ENCODE measurements around the gene BMPR1B.
A peak's percentile ranks its signal among the peaks of the same experiment; 100 is the strongest.
"Not testable (repeated sequence)": the region's sequence is repeated elsewhere in the genome, so short reads cannot be mapped to it uniquely, and the experiment has no call there.

The BMPR1B gene

DNA sequence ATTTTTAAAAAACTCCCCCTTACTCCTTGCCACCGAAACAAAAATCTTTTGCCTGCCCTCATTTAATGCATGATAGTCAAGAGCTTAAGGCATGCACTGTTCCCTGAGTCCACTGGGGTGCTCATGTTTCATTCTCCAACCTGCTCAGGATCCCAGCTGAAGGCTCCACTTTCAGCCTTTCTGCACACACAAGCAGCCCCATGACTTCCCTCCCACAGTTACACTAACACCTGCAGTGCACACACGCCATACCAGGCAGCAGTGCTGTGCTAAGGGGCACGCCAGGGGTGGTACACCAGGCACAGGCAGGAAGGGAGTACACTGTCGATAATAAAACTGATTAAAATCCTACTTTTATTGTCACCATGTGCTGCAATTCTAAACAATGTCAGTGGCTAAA lies 385.2 kb downstream of the BMPR1B start:
- DNase-seq (ENCODE audit: low spot score), result no peak

DNA sequence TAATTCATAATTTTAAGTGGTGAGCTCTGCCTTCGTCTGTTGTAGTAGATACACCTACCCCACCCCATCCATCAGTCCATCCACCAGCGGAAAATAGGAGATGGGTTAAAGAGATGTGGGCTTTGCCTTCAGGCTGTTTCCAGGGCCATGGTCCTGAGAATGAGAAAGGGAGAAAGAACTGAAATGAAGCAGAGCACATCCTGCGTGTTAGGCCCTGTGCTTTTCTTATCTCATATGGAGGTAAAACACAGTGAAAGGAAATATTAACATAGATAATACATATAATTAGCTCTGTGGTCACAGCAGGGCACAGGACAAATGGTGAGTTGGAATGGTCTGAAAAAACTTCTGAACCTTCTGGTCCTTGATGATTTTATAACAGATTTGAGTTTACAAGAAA lies 393.5 kb downstream of the BMPR1B start:
- DNase-seq (ENCODE audit: low spot score), result no peak

DNA sequence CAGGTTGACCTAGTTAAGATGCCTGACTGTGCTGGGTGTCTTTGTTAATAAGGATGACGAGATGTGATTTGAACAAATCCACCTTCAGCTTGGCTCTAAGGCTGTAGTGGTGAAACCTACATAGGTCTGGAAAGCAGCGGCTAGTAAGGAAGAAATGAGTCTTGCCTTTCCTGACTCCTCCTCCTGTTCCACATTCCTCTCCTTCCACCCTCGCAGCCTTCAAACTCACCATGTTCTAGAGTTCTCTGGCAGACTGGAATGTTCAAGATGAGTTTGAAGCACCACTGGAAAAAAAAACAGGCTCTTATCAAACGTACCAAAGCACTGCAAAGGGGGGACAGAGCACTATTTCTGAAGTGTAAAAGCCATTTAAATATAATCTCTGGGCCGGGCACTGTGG lies 395.4 kb downstream of the BMPR1B start:
- no peak for DNase-seq (ENCODE audit: low spot score)

DNA sequence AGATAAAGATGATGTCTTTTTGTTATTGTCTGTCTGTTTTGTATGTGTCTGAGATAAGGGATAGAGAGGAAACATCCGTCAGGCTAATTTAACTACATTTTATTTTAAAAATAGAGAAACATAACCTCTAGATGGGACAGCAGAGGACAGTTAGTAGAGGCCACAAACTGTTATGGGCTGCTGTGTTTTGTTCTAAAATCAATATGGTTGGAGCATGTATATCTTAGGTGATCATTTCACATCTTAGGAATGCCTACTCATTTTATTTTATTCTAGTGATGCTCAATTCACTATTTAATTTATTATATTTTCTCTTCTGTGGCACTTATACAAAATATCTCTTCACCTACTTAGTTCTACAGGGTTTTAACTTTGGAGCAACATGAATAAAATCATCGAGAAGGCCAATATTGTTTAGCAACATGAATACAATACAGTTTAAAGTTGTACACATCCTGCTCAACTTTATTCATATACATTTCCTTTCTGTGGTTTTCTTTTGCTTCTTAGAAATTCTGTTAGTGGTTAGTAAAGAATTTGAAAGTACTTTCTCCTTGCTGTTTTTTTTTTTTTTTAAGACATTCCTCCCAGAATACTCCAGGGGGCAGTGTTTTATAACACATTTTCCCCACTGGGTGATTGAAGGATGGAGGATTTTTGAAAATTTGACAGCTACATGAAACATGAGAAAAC lies 398.1 kb downstream of the BMPR1B start:
- DNase-seq (ENCODE audit: low spot score), result peak; percentile 8

DNA sequence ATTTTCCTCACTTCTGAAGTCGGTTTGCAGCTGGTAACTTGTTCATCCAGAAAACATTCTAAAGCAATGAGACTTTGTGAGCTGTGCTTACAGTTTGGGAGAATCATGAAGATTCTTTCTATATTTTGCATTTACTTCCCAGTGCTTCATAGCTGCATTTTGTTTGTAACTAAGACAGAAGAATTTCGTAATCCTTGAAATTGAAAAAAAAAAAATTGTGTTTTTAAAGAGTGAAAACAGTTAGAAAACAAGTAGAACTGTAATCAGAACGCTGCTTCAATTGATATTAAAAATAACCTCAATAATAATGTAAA lies 398.7 kb downstream of the BMPR1B start:
- no peak for DNase-seq (ENCODE audit: low spot score)

DNA sequence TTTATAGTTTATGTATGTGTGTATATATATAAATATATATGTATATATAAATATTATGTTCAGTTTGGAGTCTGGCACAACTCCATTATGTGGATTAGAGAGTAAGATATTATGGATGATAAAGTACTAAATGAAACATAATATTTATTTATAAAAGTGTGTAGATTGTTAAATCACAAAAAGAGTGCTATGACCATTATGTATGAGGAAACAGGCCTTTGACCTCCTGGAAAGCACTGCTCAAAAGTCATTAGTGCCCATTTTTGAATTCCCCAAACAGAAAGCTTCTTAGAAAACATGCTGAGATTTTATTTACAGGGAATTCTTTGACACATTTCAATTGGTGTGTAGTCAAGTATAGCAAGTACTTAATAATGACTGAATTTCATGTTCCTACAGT lies 399.8 kb downstream of the BMPR1B start:
- no peak for DNase-seq (ENCODE audit: low spot score)

DNA sequence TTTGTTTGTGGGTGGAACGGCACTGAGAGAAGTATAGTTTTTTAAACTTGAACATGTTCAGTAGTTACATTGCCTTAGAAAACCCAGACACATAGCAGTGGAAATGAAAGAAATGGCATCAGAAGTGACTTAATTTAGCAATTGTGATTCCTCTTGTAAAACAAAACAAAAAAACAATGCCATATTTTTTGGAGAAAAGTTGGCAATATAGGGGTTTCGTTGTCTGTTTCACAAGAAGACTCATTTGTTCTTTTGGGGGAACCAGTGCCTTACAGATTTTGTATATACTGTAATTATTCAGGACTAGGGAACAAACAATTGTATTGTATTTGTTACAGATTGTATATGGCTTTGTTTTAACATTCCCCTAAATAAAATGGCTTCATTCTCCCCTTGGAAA lies 400.3 kb downstream of the BMPR1B start:
- no peak for DNase-seq (ENCODE audit: low spot score)

DNA sequence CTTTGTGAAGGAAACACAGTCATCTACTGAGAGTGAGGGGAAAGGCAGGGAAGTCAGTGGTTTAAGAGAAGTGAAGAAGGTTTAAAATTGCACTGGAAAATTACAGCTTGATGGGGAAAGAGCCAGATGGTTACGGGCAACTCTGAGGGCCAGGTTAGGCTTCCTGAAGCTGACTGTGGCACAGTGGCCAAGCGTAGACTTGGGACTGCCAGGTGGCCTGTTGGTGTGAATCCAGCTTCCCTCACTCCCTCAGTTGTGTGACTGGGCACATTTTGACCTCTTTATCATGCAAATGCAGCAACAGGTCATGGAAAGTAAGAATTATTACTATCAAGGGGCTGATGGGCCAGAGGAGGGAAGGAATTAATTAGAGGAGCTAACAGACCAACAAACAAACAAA lies 400.9 kb downstream of the BMPR1B start:
- DNase-seq (ENCODE audit: low spot score), result no peak

DNA sequence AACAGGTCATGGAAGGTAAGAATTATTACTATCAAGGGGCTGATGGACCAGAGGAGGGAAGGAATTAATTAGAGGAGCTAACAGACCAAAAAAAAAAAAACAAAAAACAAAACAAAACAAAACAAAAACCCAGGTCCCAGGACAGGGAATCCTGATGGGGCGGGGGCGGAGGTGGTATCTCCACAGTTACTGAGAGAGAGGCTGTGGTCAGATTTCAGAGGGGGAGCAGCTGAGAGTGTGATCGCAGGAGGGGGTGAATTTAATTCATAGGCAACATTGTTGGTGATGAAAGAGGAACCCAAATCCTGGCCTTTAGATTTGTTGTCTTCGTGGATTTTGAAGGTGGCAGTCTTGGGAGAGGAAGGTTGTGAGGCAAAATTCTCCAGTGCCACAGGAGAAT lies 401.6 kb downstream of the BMPR1B start:
- no peak for DNase-seq (ENCODE audit: low spot score)

DNA sequence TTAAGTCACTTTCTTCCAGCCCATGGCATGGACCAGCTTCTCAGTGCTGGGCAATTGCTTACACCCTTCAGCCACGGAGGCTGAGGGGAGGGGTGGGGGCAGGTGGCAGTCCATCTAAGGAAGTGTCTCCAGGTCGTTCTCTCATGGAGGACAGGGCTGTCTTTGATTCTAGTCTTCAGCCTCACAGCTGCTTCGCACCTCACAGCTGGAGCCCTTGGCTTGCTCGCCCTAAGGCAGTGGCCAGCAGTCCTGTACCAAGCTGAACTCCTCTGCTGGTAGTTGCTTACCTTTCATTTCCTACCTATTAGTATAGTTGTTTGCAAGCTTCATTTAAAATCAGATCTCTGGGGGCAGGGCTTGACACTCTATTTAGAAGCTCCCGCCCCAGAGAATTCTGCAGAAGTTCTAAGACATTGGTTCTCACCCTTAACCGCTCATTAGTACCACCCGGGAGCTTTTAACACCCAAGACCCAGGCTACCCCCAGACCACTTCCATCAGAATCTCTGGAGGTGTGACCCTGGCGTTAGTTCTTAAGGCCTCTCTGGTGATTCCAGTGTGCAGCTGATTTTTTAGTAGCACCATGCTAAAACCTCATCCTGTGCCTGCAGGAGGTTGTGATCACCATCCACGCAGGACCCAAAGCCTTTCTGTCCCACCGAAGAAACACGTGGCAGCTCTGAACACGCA lies 404.2 kb downstream of the BMPR1B start:
- DNase-seq (ENCODE audit: low spot score), result no peak

DNA sequence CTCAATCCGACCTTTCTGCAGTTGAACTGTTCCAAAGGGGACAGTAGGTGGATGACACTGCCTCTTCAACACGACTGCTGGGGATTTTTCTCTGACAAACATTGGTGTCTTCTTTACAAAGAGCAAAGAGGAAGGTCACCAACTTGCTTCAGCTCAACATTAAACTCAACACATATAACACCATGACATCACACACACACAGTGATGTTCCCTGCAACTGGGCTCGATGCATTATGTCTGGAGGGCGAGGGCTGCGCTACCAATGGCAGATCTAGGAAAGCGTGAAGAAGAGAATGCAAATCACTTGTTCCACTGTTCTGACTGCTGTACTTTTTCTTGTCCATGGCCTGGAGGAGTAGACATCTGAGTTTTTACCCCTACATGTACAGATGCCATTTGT lies 405.1 kb downstream of the BMPR1B start:
- DNase-seq (ENCODE audit: low spot score), result no peak

DNA sequence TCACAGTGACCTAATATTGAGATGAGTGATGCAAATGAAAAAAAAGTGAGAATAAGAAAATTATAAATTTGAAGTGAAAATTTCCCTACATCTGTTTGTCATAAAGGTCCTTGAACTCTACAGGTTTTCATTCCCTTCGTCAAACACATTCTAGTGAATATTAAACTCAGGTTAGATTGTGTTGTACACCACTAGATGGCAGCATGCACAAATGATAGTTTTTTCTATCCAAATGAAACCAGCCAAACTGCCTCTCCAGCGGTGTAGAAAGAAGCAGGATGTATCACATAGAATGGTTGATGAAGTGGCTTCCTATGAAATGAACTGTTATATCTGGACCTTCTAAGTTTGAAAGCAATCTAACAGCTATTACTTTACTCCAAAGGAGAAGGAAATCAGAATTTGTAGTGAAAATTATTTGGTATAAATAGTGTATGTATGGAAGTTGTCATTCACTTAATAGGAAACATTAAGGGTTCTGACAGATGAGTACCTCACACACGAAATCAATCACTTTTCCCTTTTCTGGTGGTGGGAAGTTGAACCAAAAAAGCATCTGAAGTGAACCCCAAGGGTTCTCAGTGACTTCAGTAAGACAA lies 408.3 kb downstream of the BMPR1B start:
- peak; percentile 59 for DNase-seq (ENCODE audit: low spot score)

DNA sequence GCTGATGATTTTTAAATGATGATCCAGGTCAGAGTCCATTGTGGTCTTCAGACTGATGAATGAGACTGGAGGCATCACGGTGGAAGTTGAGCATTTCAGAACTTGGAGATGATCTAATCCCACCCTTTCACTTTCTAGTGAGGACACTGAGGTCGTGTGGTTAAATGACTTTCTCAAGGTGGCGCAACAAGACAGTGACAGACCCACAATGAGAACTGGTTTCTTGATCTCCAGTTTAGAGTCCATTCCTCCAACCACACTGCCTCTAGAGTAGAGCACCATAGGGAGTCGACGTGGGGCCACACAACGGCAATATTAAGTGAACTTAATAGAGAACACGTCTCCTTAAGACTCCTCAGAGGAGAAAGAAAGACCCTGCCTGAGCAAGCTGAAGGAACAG lies 410.1 kb downstream of the BMPR1B start:
- DNase-seq (ENCODE audit: low spot score), result no peak

DNA sequence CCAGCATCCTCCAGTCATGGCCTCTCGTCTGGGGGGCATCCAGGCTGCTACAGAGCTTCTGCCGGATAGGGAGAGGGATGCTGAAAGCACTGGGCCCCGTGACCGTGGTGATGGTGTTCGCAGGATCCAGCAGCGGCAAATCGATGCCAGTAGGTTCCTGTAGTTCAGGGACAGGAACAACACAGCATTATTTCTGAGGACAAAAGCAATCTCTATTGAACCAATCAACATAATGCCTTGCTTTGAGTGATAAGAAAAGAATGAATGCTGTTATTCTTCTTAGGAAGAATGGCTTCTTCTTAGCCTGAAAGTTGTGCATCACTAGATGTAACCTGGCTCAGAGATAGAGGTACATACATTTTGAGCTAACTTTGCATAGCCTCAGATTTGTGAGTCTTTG lies 412.4 kb downstream of the BMPR1B start:
- no peak for DNase-seq (ENCODE audit: low spot score)

DNA sequence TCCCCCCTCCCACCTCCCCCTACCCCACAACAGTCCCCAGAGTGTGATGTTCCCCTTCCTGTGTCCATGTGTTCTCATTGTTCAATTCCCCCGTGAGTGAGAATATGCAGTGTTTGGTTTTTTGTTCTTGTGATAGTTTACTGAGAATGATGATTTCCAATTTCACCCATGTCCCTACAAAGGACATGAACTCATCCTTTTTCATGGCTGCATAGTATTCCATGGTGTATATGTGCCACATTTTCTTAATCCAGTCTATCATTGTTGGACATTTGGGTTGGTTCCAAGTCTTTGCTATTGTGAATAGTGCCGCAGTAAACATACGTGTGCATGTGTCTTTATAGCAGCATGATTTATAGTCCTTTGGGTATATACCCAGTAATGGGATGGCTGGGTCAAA lies 413.6 kb downstream of the BMPR1B start:
- not testable (repeated sequence) for DNase-seq (ENCODE audit: low spot score)

DNA sequence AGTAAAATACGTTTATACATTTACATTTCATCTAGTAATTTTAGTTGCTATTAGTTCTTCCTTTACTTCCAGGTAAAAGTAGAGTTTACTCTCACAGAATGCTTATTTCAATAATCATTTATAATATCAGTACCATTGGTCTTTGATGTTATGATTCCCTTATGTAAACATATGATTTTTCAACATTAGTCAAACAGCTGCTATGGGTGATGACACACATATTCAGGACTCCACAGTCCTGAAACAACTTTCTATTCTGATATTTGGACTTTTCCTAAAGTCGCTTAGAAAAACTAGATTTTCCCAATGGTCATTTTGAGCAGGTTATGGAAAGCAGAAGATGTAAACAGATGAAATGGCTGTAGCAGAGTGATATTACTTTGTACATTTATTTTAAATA lies 421.2 kb downstream of the BMPR1B start:
- no peak for DNase-seq (ENCODE audit: low spot score)

DNA sequence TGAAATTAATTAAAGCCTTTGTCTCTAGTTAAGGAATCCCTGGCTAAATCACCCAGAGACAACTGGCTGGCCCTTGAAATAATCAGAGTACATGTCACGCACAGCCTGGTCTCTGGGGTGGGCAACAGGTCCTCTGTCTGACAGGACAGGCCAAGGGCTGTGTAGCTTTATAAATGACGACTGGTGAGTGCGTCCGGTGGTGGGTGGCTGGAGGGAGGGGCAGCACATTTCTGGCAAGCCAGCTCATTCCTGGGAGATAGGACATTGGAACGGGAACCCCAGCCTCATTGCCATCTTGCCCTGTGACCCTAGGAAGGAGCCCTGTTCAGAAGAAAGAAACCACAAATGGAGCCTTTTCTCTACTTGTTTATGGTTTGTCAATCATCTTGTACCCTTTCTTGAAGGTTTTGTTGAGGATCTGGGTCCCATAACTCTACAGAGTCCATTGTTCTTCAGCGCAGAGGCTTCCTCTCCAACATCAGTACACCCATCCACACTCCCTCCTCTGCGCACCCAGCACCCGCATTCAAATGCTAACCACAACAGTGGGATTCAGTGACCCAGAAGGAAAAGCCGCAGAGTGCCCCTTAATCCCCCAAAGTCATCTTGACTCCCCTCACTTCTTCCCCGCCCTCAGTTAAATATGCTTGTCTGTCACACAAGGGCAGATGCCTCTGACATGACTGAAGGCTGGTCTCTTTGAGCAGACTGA lies 422.9 kb downstream of the BMPR1B start:
- no peak for DNase-seq (ENCODE audit: low spot score)

DNA sequence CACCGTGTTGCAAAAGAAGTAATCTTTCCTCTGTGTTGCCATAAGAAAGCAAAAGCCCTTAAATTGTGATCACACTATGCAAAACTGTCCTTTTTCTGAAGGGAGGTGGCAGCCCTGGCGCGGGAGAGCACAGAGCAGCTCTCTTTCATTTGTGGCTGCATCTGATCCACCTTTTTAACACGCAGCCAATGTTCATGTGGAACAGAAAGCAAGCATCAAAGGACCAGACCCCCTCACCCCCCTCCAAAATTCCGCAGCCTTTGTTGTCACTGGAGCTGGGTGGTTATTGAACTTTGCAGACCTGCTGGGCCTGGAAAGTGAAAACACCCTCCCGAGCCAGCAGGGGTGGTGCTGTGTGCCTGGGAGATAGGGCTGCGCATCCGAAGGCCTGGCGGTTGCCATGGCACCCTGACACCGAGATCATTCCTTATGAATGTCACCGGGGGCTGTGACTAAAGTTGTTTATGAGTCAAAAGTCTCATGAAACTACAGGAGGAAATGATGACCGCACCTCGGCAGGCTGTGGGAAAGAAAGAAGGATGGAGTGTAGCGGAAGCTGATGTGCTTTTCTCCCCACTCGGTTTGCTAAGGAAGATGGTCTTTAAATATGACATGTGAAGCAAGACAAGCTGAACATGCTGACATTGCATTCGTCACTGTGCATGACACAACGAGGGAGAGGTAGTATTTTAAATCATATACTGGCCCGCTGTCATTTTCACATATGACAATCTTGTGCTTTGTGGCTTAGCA lies 423.7 kb downstream of the BMPR1B start:
- DNase-seq (ENCODE audit: low spot score), result no peak

DNA sequence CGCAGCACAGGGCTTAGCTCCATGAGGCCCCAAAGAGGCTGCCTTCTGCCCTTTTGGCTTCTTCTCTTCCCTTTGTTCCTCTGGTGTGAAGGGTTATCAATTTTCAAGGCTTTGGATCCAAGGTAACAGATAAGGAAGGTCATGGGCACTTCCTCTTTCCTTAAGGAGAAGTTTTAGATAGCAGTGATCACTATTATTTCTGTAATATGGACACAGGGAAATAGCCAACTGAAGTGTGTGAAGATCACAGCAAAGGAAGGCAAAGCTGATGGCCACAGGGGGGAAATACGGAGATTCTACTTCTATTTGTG lies 424.2 kb downstream of the BMPR1B start:
- DNase-seq (ENCODE audit: low spot score), result no peak

DNA sequence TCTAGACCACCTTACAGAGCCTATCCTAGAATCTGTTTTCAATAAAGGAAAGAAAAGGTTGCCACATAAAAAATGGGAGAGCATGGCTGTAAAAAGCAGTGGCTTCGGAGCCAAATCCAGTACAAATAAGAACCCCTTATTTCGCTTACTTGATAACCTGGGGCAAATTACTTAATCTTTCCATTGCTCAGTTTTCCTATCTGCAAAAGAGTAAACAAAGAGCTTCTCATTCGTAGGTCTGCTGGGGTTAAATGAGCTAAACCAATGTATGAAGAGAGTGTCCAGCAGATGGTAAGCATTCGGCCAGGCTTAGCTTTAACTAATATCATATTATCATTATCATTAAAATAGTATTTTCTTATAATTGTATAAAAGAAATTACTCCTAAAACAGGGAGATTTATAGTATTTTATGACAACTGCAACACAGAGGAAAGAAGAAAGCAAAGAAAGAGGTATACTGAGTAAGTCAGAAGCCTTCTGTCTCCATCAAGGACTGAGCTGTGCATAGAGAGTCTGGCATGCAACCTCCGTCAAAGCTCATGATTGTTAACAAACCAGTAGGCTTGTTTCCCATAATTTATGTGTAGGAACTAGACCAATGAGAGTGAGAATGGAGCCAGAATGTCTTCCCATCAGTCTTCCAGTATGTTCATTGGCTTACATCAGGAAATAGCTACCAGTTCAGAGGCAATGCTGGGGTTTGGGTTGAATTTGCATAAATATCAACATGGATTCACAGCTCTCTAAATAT lies 426.1 kb downstream of the BMPR1B start:
- no peak for DNase-seq (ENCODE audit: low spot score)

DNA sequence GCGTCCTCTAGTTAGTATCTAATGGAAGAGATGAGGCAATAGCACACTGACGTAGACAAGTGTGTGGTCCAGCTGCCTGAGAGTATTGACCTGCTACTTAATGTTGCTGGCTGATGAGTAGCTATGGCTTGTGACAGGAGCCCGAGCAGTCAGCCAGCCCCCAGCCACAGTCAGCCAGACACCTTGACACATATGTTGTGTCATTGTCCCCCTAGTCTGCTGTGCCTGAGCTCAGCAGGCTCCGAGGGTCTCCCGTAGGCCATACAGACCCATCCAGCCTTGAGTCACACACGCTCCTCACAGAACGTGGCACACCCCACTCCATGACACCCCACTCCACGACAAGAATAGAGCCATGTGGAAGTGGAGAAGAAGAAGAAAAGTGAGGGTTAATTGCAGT lies 428.9 kb downstream of the BMPR1B start:
- DNase-seq (ENCODE audit: low spot score), result no peak
